ENCODE results near the gene ODAM.

DNA sequence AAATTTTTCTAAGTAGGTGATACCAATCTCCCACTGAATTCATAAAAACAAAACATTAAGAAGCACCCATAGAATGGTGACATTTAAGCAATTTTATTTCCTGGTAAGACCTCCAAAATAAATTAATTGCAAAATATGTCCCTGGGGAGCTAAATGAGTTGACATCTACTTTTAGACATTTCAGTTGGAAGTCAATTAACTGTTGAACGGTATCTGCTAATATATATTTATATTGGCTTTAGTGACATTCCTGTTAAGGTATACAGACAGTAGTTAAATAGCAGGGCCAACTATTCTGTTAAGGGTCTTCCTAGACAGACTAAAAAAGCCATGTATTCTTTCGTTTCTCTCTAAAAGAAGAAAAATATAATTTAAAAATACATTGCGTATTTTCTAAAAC, 41.6 kb upstream of the ODAM start, which contains the start of gene PRR27:
- TF ChIP-seq, protein P1, sequence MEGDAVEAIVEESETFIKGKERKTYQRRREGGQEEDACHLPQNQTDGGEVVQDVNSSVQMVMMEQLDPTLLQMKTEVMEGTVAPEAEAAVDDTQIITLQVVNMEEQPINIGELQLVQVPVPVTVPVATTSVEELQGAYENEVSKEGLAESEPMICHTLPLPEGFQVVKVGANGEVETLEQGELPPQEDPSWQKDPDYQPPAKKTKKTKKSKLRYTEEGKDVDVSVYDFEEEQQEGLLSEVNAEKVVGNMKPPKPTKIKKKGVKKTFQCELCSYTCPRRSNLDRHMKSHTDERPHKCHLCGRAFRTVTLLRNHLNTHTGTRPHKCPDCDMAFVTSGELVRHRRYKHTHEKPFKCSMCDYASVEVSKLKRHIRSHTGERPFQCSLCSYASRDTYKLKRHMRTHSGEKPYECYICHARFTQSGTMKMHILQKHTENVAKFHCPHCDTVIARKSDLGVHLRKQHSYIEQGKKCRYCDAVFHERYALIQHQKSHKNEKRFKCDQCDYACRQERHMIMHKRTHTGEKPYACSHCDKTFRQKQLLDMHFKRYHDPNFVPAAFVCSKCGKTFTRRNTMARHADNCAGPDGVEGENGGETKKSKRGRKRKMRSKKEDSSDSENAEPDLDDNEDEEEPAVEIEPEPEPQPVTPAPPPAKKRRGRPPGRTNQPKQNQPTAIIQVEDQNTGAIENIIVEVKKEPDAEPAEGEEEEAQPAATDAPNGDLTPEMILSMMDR (IDR thresholded peaks at IDR 0.05), result no peak
- TF ChIP-seq POLR2A (IDR thresholded peaks at IDR 0.05) (no peak), POLR2AphosphoS5 (IDR thresholded peaks at IDR 0.05) (no peak), EP300 (IDR thresholded peaks at IDR 0.05) (no peak)
